CD4-positive, alpha-beta T cell treated with Interleukin-6 at 100 ng/mL for 8 hours (primary cell): ENCODE measurements around the gene ARSG.

Experiments
- DNase-seq: peaks from one replicate; pipeline ENCODE4 v3.0.0-alpha.2; 2020; ENCODE audit warnings: mixed read lengths, low spot score

Gene ARSG

DNA sequence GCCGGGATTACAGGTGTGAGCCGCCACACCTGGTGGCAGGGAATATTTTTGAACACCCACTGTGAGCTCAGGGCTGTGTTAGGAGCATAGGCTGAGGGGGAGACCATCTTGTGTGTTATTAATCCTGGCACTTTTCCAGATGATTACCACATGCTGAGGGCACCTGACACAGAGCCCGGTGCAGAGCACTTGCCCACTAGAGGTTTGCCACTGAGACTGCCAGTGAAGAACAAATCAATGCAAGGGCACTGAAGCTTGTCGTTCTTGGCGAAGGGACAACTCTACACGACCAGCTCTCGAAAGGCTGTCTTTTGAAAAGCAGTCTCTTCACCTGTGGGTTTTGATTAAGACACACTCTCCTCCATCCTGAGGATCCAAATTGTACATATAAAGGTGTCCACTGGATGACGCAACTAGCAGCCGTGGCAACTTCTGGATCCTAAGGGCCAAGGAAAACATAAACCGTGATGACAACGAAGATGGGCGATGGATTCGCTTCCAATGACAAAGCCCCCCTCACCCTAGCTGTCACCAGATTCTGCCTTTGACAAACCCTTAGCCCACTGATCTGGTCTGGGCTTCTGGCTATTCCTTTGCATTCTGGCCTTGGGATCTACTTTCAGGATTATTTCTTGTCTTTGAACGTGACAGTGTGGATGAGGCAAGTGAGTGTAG, 137.3 kb downstream of the ARSG start:
- no peak for DNase-seq

DNA sequence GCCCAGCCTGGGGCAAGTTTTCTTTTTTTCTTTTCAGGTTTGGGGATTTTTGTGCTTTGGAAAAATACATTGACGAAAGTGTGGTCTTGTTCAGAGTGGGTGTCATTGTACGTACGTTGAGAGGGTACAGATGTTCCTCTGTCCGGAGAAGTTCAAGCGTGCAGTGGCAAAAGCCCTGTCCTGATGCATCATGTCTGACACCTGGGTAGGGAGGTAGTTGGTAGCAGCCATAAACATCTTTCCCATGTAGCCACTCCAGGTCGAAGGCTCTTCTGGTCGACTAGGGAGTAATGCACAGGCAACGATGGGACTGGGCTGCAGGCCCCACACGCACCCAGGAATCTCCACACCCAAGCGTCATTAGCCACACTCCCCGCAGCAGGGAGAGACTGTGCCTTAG, 138.6 kb downstream of the ARSG start:
- DNase-seq, result no peak

DNA sequence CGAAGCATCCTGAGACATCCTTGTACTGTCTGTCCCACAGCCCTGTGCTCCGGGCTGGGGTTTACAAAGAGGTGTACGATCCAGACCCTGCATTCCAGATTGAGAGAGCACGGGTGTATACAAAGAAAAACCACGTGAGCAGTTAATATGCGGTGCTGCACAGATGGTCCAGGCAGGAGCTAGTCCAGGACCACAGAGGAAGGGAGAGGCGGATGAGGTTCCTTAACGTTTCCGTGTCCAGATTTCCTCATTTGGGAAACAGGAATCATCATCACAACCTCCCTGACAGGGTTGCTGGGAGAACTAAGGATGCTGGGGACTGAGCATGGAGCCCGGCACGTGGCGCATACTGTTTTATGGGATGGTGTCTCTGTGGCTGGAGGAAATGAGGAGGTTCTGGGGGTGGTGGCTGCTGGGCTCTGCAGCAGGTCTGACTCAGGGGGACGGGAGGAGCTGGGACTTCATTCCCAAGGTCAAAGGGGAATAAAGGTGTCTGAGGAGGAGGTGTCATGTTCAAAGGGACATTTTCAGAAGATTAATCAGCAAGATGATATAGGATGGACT, 139.8 kb downstream of the ARSG start:
- no peak for DNase-seq

GRCh38 chr17:68431661-68432071, 140.4 kb downstream of the ARSG start:
- peak; percentile 54 for DNase-seq

GRCh38 chr17:68432086-68432864, 141.0 kb downstream of the ARSG start:
- DNase-seq, result no peak

DNA sequence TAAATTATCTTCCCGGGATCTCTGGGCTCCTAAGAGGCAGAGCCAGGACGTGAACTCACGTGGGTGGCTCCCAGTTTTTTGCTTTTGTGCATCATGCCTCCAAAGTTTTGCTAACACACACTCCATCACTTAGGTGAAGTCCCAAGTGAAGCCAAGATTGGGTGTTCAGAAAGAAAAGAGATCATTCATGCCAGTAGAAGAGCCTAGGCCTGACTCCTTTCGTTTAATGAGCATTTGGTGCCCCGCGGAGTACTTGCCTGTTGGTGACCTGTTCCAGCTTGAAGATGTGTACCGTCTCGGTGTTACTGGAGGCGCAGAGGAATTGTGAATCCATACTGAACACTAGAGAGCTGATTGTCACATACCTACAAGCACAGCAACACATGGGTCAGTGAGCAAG, 141.9 kb downstream of the ARSG start:
- DNase-seq, result no peak

DNA sequence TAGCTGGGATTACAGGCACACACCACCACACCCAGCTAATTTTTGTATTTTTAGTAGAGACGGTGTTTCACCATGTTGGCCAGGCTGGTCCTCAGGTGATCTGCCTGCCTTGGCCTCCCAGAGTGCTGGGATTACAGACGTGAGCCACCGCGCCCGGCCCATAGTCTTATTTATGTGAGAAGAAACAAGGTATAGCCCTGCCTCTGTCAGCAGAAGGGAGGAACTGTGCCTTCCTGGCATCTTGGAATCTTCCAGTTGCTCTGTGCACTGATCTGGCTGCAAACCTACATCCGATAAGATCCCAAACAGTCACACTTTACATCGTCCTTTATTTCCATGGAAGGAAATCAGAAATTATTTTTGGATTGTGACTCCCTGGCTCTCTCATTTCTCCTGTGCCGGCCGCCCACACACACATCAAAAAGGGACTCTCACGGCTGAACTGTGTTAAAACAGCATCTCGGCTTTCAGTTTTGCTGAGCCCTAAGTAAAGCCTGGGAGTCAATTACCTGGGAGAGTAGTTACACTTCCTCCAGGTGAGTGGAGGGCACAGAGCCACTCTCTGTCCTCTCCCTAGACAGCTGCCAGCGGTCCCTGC, 142.7 kb downstream of the ARSG start:
- no peak for DNase-seq

- DNase-seq, result no peak
Measured at GRCh38 chr17:68435361-68435760, 144.1 kb downstream of the ARSG start.

DNA sequence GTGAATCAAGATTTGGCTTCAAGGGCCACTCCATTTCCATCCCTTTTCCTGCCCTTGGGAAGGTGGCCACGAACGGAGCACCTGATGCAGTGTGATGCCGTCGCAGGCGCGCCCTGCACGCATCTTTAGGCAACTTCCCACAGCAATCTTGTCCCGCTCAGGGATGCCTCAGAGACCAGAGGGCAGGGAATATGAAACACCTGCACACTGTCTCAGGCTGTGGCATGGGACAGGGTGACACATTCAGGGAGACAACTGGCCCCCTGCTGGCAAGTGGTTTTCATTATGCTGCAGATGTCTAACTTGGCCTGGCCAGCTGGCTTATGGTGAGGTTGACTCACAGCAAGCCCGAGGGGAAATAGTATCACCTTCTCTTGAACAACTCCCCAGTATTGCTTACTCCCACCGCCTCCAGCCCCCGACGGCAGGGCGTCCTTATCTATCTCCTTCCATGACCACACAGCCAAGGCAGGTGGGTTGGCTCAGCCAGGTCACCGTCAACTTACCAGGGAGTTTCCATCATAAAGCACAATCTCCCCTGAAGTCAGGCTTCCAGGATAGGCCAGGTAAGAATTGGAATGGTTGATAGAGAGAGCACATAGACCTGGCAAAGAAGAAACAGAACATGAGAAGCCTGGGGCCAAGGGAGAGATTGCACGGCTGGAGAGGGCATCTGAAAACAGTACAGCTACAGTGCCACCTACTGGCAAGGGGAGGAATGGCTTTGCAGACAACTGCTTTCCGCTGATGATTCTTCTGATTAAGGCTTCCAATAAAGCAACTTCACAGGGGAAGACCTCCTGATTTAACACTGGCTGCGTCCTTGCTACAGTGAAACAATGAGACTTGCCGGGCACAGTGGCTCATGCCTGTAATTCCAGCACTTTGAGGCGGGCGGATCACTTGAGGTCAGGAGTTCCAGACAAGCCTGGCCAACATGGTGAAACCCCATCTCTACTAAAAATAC, 144.9 kb downstream of the ARSG start:
- peak; percentile 87 for DNase-seq

DNA sequence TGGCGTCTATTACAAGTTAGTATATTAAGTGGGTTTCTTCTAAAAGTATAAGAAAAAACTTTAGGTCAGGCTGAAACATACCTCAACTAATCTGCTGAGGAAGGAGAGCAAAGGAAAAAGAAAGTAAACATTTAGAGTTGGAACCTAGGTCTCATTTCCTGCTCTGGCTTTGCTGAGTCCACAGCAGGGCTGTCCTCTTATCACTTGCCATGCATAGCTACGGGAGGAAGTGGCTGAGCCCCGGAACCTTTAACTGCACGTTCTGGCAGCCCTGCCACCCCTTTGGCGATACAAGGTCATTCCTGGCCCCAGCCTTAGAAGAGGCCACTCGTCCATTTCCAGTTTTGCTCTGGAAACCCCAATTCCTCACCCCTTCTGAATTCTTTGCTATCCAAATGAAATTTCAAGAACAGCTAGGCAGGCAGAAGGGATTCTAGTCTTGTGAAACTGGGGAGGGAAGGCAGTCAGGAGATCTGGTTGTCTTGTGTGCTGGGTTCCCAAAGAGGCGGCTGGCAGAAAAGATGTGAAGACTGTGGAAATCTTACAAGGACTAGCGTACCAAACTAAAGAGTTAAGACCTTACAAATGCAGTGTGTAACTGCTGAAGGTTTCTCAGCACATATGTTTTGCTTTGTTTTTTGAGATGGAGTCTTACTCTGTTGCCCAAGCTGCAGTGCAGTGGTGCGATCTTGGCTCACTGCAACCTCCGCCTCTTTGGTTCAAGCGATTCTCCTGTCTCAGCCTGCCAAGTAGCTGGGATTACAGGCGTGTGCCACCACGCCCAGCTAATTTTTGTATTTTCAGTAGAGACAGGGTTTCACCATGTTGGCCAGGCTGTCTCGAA, 146.9 kb downstream of the ARSG start:
- DNase-seq, result peak; percentile 65

GRCh38 chr17:68439656-68440290, 148.5 kb downstream of the ARSG start:
- DNase-seq, result no peak

DNA sequence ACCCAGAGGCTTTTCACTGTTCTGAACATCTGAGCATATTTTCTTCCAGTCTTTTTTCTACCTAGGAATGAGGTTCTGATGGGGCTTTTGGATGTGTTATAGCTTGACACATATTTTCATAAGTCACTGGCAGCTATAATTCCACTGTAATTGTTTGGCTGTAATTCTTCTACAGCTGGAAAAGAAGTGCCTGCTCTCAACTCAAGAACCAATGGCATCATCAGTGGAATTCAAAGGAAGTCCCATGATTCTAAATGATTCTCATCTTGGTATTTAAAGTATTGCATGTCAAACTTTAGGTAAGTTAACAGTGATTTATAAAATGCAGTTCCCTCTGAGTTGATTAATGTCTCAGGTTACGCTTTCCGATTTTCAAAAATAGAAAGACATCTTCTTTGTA, 149.2 kb downstream of the ARSG start:
- no peak for DNase-seq

DNA sequence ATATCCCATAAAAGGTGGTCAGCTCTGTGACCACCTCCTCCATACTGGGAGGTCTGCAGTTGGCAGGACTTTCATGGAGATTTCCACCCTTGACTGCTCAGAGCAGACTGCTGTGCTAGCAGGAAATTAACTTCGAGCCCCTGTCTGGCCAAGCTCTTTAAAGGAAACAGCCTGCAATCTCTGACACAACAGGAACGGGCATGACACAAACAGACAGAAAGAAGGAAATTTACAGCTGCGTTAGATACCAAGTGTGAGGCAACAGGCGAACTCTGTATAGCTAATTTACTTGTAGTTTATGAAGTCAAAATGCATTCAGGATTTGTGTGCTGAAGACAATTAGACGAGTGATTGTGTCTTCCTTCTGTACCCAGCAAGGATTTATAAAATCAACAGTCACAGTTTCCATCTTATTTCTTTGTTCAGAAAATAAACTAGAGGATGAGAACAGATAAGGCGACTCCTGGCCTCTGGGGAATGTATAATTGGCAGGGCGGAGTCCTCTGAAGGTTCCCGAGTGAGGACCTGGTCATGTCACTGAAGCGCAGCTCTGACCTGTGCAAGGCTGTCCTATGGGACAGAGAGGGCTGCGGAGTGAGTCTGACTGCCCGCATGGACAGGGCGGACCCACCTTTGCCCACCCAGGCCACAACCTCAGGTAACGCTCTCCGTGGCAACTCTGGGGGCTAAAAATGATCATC, 149.9 kb downstream of the ARSG start:
- DNase-seq, result no peak

GRCh38 chr17:68443972-68444464, 152.7 kb downstream of the ARSG start:
- DNase-seq, result no peak

DNA sequence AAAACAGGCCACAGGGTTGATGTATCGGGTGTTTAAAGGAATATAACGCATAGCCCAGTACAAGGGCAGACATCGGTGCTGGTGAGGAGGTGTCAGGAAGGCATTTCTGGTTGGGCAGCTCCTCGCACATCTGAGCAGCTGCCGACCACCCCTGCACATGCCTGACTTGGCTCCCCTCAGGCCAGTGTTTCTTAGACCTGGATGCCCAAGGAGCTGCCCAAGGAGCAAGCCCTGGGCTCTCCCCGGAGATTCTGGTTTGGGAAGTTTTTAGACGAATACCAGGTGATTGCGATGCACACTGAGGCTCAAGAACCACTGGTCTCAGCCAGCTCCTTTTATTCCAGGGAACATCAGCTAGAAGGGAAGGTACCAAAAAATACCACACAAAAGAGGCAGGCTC, 154.4 kb downstream of the ARSG start:
- no peak for DNase-seq

- no peak for DNase-seq
Measured at GRCh38 chr17:68446626-68447041, 155.3 kb downstream of the ARSG start.

- no peak for DNase-seq
Measured at GRCh38 chr17:68449021-68449739, 157.9 kb downstream of the ARSG start.

DNA sequence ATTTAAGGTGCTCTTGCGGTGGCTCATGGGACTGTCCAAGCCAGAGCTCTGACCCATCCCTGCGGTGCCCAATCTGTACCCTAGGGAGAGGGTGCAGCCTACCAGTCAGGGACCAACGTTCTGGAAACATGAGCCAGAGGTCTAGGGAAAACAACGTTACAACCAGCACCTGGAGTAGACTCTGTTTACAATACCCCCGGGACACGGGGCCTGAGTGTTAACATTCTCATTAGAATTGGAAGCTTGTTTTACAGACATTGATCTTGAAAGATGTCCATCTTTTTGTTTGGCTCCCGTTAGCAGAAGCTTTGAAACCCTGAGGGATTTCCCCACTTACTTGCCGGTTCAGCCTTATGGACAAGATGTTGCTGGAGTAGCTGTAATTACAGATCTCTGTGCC, 159.1 kb downstream of the ARSG start:
- DNase-seq, result no peak

DNA sequence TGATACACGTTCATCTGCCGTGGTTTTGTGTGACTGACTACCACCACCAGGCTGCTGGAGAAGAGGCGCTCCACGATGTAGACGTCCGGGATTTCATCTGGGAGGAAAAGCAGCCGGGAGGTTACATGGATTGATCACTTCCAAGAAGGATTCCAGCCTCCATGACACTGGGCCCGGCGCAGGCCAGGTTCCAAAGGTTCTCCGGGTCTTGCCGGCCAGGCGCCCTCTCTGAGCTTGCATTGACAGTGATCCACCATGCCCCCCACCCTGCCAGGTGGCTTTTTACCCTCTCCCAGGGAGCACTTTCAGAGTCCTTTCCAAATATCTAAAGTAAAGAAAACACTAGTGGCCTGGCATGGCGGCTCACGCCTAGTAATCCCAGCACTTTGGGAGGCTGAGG, 159.5 kb downstream of the ARSG start:
- DNase-seq, result no peak
